ENCODE results near the gene HDAC4.

The HDAC4 gene

DNA sequence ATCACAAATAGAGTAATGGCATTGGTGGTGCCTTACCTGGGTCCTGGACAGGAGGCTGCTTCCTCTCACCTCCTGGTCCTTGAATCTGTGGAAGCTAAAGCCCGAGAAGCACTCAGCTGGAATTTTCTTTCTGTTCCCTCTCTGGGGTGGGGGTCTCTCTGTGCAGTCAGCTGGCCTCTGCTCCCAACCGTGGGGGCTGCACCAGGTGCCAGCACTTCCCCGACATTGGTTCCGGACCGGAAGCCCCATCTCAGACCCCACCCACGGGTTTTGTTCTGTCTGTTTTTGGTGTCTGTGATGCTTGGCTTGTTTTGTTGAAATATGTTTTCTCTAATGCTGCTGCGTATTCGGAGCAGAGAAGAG is 398.2 kb downstream of the HDAC4 start:
- TF ChIP-seq, protein P1, sequence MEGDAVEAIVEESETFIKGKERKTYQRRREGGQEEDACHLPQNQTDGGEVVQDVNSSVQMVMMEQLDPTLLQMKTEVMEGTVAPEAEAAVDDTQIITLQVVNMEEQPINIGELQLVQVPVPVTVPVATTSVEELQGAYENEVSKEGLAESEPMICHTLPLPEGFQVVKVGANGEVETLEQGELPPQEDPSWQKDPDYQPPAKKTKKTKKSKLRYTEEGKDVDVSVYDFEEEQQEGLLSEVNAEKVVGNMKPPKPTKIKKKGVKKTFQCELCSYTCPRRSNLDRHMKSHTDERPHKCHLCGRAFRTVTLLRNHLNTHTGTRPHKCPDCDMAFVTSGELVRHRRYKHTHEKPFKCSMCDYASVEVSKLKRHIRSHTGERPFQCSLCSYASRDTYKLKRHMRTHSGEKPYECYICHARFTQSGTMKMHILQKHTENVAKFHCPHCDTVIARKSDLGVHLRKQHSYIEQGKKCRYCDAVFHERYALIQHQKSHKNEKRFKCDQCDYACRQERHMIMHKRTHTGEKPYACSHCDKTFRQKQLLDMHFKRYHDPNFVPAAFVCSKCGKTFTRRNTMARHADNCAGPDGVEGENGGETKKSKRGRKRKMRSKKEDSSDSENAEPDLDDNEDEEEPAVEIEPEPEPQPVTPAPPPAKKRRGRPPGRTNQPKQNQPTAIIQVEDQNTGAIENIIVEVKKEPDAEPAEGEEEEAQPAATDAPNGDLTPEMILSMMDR (conservative IDR thresholded peaks at IDR 0.05; ENCODE audit: control insufficient read depth, insufficient read depth, low read depth, low read length): no peak
- H3K4me3 ChIP-seq (ENCODE audit: control insufficient read depth, low read depth, low read length): no peak overlapping the region
- no peak for DNase-seq (ENCODE audit: low read depth)

DNA sequence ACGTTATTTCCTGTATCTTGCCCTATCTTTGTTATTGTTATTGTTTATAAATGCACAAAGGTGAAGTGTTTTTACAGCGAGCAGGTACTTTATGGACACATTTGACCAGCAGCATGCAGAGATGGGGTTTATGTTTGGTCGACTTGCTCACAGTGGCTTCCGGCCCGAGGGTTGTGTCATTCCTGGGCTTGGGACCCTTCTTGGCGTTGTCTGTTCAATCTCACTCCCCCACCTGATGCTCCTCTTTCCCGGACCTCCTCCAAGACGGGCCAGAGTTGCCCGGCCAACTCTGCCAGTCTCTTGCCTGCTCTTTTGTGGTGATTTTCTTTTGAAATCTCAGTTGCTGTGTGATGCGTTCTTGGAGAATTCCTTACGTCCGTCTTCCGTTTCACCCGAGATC is 399.0 kb downstream of the HDAC4 start:
- no peak overlapping the region for H3K4me3 ChIP-seq (ENCODE audit: control insufficient read depth, low read depth, low read length)
- TF ChIP-seq, protein P1 (conservative IDR thresholded peaks at IDR 0.05; ENCODE audit: control insufficient read depth, insufficient read depth, low read depth, low read length): no peak
- DNase-seq (ENCODE audit: low read depth): no peak

DNA sequence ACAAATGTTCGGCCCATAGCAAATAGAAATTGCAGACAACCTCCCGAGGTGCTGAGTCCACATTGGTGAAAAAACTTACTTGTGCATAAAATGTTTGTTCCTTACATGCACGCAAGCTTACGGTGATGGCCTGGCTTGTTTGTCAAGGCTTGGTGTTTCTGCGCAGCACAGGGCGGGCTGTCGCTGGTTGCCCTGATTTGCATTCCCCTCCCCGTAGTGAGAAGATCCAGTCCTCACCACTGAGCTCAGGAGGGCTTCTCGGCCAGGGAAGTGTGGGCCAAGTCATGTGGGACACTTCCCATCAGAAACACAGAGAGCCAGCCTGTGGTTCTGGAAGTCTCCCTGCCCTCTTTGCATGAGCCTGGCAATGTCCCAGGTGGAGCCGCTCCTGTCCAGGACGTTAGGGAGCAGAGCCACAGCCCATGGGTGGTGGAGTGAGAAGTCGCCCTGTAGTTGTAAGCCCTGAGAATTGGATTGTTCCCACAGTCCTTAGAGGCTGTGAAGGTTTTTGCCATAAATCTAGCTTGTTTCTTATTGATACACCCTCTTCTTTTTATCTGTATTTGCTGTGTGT is 400.2 kb downstream of the HDAC4 start:
- TF ChIP-seq, protein P1 (conservative IDR thresholded peaks at IDR 0.05; ENCODE audit: control insufficient read depth, insufficient read depth, low read depth, low read length): no peak
- H3K4me3 ChIP-seq (ENCODE audit: control insufficient read depth, low read depth, low read length): no peak overlapping the region
- DNase-seq (ENCODE audit: low read depth): no peak

DNA sequence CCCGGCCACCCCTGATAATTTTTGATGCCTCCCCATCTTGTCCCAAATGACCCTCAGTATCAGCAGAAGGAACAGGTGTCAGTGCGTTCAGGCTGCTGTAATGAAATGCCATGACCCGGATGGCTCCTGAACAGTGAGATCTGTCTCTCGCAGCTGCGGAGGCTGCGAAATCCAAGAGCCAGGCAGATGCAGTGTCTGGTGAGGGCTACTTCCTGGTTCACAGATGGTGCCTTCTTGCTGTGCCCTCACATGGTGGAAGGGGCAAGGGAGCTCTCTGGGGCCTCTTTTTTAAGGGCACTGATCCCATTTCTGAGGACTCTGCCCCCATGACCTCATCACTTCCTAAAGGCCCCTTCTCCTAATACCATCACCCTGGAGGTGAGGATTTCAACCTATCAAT is 400.7 kb downstream of the HDAC4 start:
- no peak overlapping the region for H3K4me3 ChIP-seq (ENCODE audit: control insufficient read depth, low read depth, low read length)
- TF ChIP-seq, protein P1 (conservative IDR thresholded peaks at IDR 0.05; ENCODE audit: control insufficient read depth, insufficient read depth, low read depth, low read length): no peak
- DNase-seq (ENCODE audit: low read depth): no peak

DNA sequence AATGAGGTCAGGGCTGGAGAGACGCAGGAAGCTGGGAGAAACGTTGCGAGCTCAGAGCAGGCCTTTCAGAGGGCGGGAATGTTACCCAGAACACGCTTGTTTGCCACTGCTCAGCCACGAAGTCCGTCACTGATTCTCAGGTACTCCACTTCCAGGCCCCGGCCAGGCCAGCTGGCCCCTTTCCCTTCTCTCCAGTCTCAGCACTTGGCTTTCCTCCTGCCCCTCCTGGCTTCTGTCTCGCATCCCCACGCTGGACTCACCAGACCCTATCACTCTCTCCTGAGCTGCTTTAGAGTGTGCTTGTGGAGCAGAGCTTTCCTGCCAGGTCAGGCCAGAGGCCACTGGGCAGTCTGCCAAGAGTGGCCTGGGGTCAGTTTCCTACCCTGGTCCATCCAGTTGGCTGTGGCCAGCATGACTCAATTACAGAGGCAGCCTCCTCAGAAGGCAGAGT is 401.5 kb downstream of the HDAC4 start:
- peak; percentile 60 for DNase-seq (ENCODE audit: low read depth)
- no peak overlapping the region for H3K4me3 ChIP-seq (ENCODE audit: control insufficient read depth, low read depth, low read length)
- TF ChIP-seq, protein P1 (conservative IDR thresholded peaks at IDR 0.05; ENCODE audit: control insufficient read depth, insufficient read depth, low read depth, low read length): no peak

DNA sequence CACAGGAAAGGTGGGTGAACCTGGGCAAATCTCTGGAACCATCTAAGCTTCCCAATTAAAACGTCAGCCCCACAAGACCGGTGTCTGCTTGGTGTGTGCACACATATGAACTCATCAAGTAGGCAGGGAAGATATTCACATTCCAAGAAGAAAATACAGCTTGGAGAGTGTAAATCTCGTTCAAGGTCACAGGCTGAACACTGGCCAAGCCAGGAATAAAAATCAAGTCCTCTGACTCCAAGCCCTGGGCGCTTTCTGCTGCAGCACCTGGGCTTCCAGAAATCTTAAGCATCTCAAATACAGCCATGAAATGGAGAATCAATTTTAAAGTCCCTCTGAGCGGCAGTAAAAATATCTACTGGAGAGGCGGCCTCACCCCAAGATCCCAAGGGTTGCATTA is 402.0 kb downstream of the HDAC4 start:
- no peak overlapping the region for H3K4me3 ChIP-seq (ENCODE audit: control insufficient read depth, low read depth, low read length)
- no peak for DNase-seq (ENCODE audit: low read depth)
- TF ChIP-seq, protein P1 (conservative IDR thresholded peaks at IDR 0.05; ENCODE audit: control insufficient read depth, insufficient read depth, low read depth, low read length): no peak

Measured in fibroblast of mammary gland (primary cell).